Measurements from ENCODE around the gene SKOR2. TPM values are rescaled to one million over a fixed set of nuclear protein-coding genes. Genes with fewer than 3 reads are reported as not detected.
"Not testable (repeated sequence)": the region's sequence is repeated elsewhere in the genome, so short reads cannot be mapped to it uniquely, and the experiment has no call there.

Gene SKOR2
- total RNA-seq, 1 donor from 2014 or later = not detected

DNA sequence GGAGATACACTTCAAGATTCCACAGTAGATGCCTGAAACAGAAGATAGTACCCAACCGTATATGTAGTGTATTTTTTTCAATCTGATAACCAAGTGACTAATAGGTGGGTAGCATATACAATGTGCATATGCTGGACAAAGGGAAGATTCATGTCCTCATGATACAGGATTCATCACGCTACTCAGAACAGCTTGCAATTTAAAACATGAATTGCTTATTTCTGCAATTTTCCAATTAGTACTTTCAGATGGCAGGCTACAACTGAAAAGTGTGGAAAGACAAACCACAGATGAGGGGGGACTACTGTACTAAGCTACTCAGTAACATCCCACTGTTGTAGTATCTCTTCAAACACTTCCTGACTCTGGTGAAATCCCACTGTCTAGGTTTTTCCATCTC, 79.0 kb downstream of the SKOR2 start:
- TF ChIP-seq, protein P1, sequence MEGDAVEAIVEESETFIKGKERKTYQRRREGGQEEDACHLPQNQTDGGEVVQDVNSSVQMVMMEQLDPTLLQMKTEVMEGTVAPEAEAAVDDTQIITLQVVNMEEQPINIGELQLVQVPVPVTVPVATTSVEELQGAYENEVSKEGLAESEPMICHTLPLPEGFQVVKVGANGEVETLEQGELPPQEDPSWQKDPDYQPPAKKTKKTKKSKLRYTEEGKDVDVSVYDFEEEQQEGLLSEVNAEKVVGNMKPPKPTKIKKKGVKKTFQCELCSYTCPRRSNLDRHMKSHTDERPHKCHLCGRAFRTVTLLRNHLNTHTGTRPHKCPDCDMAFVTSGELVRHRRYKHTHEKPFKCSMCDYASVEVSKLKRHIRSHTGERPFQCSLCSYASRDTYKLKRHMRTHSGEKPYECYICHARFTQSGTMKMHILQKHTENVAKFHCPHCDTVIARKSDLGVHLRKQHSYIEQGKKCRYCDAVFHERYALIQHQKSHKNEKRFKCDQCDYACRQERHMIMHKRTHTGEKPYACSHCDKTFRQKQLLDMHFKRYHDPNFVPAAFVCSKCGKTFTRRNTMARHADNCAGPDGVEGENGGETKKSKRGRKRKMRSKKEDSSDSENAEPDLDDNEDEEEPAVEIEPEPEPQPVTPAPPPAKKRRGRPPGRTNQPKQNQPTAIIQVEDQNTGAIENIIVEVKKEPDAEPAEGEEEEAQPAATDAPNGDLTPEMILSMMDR (IDR thresholded peaks at IDR 0.05) = no peak

DNA sequence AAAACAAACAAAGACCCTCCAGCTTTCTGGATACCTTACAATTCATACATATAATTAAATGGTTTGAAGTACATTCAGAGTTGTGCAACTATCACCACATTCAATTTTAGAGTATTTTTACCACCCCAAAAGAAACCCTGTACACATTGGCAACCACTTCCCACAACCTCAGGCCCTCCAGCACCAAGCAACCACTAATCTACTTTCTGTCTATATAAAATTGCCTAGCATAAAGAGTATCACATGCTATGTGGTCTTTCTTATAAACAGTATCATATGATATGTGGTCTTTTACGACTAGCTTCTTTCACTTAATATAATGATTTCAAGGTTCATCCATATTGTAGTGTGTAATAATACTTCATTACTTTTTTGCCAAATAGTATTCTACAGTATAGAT, 82.5 kb downstream of the SKOR2 start:
- no peak for DNase-seq (ENCODE audit: low spot score in 2 of 2)
- Histone ChIP-seq H3K4me1 (peaks cover 0 to 4% of the 10 kb centered on the region in 2 donors), H3K27ac (no peak overlapping the region), H3K4me3 (no peak overlapping the region), H3K27me3 (no peaks in the 10 kb centered on the region), H3K9me3 (no peaks in the 10 kb centered on the region), H3K36me3 (no peaks in the 10 kb centered on the region)
- intact Hi-C loops (cut with DNase I) = no loop called here
- TF ChIP-seq, protein P1 (IDR thresholded peaks at IDR 0.05) = no peak

More for the DNA sequence above, 79.0 kb downstream of the SKOR2 start:
- no peak overlapping the region for H3K4me3 ChIP-seq
- H3K27me3 ChIP-seq = no peaks in the 10 kb centered on the region
- no peaks in the 10 kb centered on the region for H3K9me3 ChIP-seq
- H3K36me3 ChIP-seq = no peaks in the 10 kb centered on the region
- DNase-seq (ENCODE audit: low spot score in 2 of 2) = no peak
- no peak overlapping the region for H3K27ac ChIP-seq
- intact Hi-C loops (cut with DNase I) = no loop called here
- peaks cover 3 to 16% of the 10 kb centered on the region in 2 donors for H3K4me1 ChIP-seq

DNA sequence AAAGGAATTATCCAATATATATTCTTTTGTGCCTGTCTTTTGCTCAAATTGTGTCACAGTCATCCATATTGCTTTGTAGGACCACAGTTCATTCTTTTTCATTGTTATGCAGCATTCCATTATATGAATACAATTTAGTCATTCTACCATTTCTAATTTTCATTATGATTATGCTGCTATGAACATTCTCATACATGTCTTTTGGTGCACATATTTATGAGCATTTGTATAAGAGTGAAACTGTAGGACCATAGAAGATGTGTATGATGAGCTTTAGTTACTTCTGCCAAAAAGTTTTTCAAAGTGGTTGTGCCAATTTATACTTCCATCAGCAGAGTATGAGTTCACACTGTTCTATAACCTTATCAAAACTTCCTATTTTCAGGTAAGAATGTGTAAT, 83.0 kb downstream of the SKOR2 start:
- intact Hi-C loops (cut with DNase I) = no loop called here
- Histone ChIP-seq H3K27me3 (no peaks in the 10 kb centered on the region), H3K9me3 (no peaks in the 10 kb centered on the region), H3K4me3 (no peak overlapping the region), H3K27ac (no peak overlapping the region), H3K4me1 (peaks cover 0 to 3% of the 10 kb centered on the region in 2 donors), H3K36me3 (no peaks in the 10 kb centered on the region)
- no peak for DNase-seq (ENCODE audit: low spot score in 2 of 2)
- TF ChIP-seq, protein P1 (IDR thresholded peaks at IDR 0.05) = no peak

DNA sequence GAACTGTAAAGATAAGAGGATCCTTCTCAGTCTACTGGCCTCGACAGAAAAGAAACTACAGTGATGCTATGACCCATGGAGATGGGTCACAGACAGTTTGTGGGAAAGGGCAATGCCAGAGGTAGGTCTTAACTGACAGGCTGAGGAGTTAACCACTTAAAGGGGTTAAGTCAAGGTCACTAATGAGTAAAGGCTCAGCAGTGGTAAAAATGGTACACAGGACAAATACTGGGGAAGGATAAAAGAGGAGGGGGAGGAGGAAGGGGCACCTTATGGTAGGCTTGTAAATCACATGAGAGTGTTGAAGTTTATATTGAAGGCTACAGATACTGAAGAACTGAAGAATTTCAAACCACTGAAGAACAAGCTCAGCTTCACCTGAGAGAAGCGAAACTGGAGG, 85.2 kb downstream of the SKOR2 start:
- Histone ChIP-seq H3K4me3 (no peak overlapping the region), H3K9me3 (no peaks in the 10 kb centered on the region), H3K36me3 (no peaks in the 10 kb centered on the region), H3K27ac (no peak overlapping the region), H3K4me1 (peaks cover 0 to 3% of the 10 kb centered on the region in 2 donors), H3K27me3 (no peaks in the 10 kb centered on the region)
- intact Hi-C loops (cut with DNase I) = no loop called here
- TF ChIP-seq, protein P1 (IDR thresholded peaks at IDR 0.05) = no peak
- no peak for DNase-seq (ENCODE audit: low spot score in 2 of 2)

DNA sequence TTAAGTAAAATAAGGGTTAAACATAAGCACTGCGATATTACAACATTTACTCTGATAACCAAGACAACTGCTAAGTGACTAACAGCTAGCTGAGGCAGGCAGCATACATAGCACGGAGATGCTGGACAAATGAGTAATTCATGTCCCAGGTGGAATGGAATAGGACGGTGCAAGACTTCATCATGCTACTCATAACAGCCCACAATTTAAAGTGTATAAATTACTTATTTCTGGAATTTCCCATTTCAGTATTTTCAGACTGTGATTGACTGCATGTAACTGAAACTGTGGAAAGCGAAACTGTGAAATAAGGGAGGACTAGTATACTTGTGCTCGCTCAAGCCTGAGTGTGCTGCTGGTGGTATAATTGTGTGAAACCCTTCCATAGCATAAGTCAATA, 88.2 kb downstream of the SKOR2 start:
- no peak for DNase-seq (ENCODE audit: low spot score in 2 of 2)
- no peak overlapping the region for H3K27ac ChIP-seq
- H3K27me3 ChIP-seq = no peaks in the 10 kb centered on the region
- H3K36me3 ChIP-seq = no peaks in the 10 kb centered on the region
- H3K4me3 ChIP-seq = no peak overlapping the region
- TF ChIP-seq, protein P1 (IDR thresholded peaks at IDR 0.05) = no peak
- no peaks in the 10 kb centered on the region for H3K4me1 ChIP-seq
- no peaks in the 10 kb centered on the region for H3K9me3 ChIP-seq
- intact Hi-C loops (cut with DNase I) = no loop called here

DNA sequence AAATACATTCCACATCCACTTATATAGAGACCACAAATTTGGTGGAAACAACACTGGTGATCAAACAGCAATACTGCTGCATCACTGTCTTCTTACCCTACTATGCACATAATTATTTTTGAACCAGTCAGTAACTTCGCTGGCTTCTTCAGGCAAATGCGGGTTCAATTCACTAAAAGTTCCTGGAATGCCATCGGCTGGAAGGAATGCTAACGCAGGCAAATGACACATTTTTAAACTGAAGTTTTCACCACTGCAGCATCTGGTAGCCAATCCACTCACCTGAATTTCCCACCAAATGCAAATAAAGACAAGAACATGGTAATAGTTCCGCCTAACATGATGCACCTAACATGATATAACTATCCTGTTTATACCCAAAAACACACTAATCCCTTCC, 91.2 kb downstream of the SKOR2 start:
- no peak overlapping the region for H3K4me3 ChIP-seq
- H3K9me3 ChIP-seq = no peaks in the 10 kb centered on the region

DNA sequence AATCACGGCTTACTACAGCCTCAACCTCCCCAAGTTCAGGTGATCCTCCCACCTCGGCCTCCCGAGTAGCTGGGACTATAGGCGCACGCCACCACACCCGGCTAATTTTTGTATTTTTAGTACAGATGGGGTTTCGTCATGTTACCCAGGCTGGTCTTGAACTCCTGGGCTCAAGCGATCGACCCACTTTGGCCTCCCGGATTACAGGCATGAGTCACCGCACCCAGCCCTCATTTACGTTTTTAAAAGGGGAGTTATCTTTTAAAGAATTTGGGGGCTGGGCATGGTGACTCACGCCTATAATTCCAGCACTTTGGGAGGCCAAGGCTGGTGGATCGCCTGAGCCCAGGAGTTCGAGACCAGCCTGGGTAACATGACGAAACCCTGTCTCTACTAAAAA, 93.1 kb downstream of the SKOR2 start:
- peaks cover 5 to 14% of the 10 kb centered on the region in 2 donors for H3K36me3 ChIP-seq
- not testable (repeated sequence) for H3K27me3 ChIP-seq; H3K4me3 ChIP-seq; H3K27ac ChIP-seq; H3K4me1 ChIP-seq; DNase-seq (ENCODE audit: low spot score in 2 of 2); H3K9me3 ChIP-seq
- intact Hi-C loops (cut with DNase I) = loop anchor here (10.0 kb wide), 2 partner anchors 776 to 1054 kb away; partner anchors contain the start of genes HAUS1 and SMAD2

More for the DNA sequence above, 91.2 kb downstream of the SKOR2 start:
- H3K27ac ChIP-seq = no peak overlapping the region
- intact Hi-C loops (cut with DNase I) = no loop called here
- TF ChIP-seq, protein P1 (IDR thresholded peaks at IDR 0.05) = no peak
- no peaks in the 10 kb centered on the region for H3K4me1 ChIP-seq
- no peaks in the 10 kb centered on the region for H3K27me3 ChIP-seq
- no peak for DNase-seq (ENCODE audit: low spot score in 2 of 2)
- peaks cover 0 to 3% of the 10 kb centered on the region in 2 donors for H3K36me3 ChIP-seq

Data from ascending aorta (tissue), 2 donors.